IPS-20b (cell line): ENCODE results near the gene UBTF.

Experiments
- H3K27ac ChIP-seq: one replicate; pipeline ENCODE4 v1.5.1; 2013; ENCODE audit warnings: low read length
- H3K27me3 ChIP-seq: 2 replicates; pipeline ENCODE4 v1.6.1; 2013; ENCODE audit warnings: mild to moderate bottlenecking, low read length, inconsistent platforms; ENCODE audit not compliant: insufficient read depth
- H3K36me3 ChIP-seq: 2 replicates; pipeline ENCODE4 v1.6.1; 2013; ENCODE audit warnings: low read depth, mild to moderate bottlenecking, inconsistent platforms, low read length, moderate library complexity; ENCODE audit not compliant: insufficient read depth
- H3K4me1 ChIP-seq: 2 replicates; pipeline ENCODE4 v1.6.1; 2013; ENCODE audit warnings: mild to moderate bottlenecking, control low read depth, inconsistent platforms, low read length, moderate library complexity; ENCODE audit not compliant: insufficient read depth
- H3K4me3 ChIP-seq: 2 replicates; pipeline ENCODE4 v1.5.1; 2013; ENCODE audit warnings: mild to moderate bottlenecking, low read length, inconsistent platforms
- H3K9ac ChIP-seq: 2 replicates; pipeline ENCODE4 v1.6.1; 2013; ENCODE audit warnings: low read depth, mild to moderate bottlenecking, inconsistent platforms, low read length, moderate library complexity
- H3K9me3 ChIP-seq: 2 replicates; pipeline ENCODE4 v1.6.1; 2013; ENCODE audit warnings: mild to moderate bottlenecking, low read depth, low read length, inconsistent platforms; ENCODE audit not compliant: insufficient read depth

UBTF gene

DNA sequence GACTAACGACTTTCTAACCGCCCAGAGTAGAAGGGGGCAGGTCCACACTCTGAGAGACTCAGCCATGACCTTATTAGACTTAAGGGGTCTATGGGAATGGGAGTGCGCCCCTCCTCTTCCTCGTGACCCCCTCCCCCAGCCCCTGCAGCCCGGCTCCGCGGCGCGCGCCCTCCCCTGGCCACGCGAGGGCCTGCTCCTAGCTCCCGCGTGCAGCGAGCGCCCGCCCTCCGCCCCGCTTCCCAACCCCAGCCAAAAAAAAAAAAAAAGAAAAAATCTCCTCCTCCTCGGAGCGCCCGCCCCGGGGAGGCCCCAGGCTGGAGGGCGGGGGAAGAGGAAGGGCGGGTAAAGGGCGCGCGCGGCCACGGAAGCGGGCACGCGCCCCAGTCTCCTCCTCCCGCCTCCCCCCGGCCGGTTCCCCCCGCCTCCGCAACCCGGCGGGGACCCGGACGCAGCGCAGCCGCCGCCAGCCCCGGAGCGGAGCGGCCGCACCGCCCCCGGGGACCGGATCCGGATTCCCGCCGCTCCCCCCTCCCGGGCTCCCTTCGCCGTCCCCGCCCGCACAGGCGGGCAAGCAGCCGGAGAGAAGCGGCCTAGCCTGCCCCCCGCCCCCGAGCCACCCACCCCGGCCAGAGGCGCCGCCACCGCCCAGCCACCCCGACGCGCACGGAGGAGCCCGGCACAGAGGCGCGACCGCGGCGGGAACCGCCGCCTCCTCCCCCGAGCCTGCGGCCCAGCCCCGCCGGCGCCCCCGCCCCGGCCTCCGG lies 949 bp downstream of the UBTF start:
- no peaks in the 10 kb centered on the region for H3K9me3 ChIP-seq
- peak overlapping the region; percentile 20 for H3K27ac ChIP-seq
- peak overlapping the region; percentile 77 for H3K4me3 ChIP-seq
- peak overlapping the region; percentile 82 for H3K9ac ChIP-seq
- no peaks in the 10 kb centered on the region; the same call in 1 of the 2 replicates for H3K27me3 ChIP-seq
- peaks cover 41% of the 10 kb centered on the region for H3K36me3 ChIP-seq
- H3K4me1 ChIP-seq: peaks cover 6% of the 10 kb centered on the region

DNA sequence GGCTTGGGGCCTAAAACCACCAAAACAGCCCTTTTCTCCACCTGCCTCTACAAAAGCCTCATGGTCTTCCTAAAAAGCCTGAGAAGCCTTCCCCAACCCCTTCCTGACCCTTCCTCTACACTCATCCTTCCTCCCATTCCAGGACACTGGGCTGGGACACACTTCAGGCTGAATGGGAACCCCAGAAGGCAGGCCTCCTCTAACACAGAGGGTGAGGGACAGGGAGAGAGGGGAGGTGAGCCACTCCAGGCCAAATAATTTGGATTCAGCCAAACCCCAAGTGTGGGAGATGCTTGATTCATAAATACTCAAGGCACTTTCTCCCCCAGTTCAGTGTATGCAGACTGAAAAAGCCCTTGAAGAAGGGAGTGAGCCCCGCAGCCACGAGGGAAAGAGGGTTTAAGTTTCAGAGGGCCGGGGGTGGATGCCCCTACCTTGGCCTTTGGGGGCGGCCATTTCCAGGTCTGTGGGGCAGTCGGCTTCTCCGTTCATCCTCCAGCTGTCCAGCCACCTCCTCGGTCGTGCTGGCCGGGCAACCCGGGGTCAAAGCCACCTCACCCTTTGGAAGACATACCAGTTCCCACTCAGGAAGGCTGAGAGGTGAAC lies 1.6 kb downstream of the UBTF start:
- Histone ChIP-seq H3K36me3 (peaks cover 48% of the 10 kb centered on the region), H3K27me3 (no peaks in the 10 kb centered on the region), H3K4me1 (peaks cover 6% of the 10 kb centered on the region), H3K27ac (peak overlapping the region; percentile 20), H3K4me3 (peak overlapping the region; percentile 77), H3K9me3 (no peaks in the 10 kb centered on the region), H3K9ac (peak overlapping the region; percentile 82)

DNA sequence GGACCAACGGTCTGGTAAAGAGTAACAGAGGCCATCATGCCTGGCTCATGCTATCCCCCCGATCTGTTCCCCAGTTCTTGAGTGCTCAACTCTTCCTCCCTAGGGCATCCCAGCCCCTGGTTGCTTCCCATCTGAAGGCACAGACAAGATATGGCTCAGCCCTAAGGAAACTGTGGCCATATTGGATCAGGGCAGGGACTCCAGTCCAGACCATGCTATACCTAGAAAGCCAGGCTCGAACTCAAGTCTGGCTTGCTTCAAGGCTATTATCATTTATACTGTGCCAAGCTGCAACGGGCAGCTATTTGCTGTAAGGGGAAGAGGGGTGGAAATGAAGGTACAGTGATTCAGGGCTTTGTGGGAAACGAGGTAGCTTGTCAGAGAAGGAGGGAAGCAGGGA lies 2.8 kb downstream of the UBTF start:
- Histone ChIP-seq H3K27me3 (no peaks in the 10 kb centered on the region), H3K4me3 (no peak overlapping the region), H3K9me3 (no peaks in the 10 kb centered on the region), H3K27ac (no peak overlapping the region), H3K36me3 (peaks cover 55% of the 10 kb centered on the region), H3K9ac (no peak overlapping the region), H3K4me1 (peaks cover 6% of the 10 kb centered on the region)

DNA sequence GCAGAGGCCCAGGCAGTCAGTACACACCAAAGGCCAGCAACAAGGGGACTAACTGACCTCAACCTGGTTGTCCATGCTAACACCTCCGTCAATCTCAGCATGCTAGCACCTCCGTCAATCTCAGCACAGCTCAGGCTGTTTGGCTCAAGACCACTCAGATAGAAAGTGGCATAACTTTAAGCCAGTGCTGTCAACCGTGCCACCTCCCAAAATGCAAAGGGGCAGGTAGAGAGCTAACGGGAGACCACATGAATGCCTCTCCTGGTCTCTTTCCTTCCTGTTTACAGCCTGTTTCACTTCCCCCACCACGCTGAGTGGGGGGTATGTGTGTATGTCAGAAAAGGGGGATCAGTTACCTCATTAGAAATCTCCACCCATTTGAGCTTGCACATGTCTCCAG lies 3.3 kb downstream of the UBTF start:
- H3K4me3 ChIP-seq: no peak overlapping the region
- no peaks in the 10 kb centered on the region for H3K27me3 ChIP-seq
- H3K27ac ChIP-seq: no peak overlapping the region
- peaks cover 60% of the 10 kb centered on the region for H3K36me3 ChIP-seq
- H3K9ac ChIP-seq: no peak overlapping the region
- no peaks in the 10 kb centered on the region for H3K9me3 ChIP-seq
- peaks cover 6% of the 10 kb centered on the region for H3K4me1 ChIP-seq

DNA sequence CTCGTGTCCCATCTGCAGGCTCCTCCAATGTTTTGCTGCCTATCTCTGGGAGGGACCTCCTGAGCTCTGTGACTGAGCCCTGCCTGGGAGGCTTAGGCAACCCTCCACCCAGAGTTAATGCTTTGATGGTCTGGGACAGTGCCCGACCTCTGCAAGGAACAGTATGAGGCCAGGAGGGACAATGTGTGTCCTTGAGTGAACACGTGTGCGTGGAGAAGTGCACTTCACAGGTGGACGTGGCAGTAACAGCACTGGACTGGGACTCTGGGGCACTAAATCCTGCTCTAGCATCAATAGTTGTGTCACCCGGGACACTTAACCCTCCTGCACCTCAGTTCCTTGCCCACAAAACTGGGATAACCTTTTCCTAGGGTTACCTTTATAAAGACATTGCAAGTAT lies 4.6 kb downstream of the UBTF start:
- no peak overlapping the region for H3K9ac ChIP-seq
- peaks cover 9% of the 10 kb centered on the region for H3K4me1 ChIP-seq
- no peak overlapping the region for H3K4me3 ChIP-seq
- H3K27me3 ChIP-seq: no peaks in the 10 kb centered on the region
- no peaks in the 10 kb centered on the region for H3K9me3 ChIP-seq
- H3K36me3 ChIP-seq: peaks cover 67% of the 10 kb centered on the region
- no peak overlapping the region for H3K27ac ChIP-seq

DNA sequence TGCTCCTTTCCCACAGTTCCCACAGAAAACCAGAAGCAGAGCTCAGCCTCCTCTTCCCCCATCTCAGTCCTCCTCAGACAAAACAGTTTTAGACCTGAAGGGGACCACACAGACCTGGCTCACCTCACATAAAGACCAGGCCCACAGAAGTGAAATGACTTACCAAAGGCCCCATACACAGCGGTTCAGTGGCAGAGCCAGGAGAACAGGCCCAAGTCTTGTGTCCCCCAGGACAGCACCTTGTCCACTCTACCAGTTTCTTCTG lies 5.3 kb downstream of the UBTF start:
- Histone ChIP-seq H3K4me1 (peaks cover 9% of the 10 kb centered on the region), H3K27me3 (no peaks in the 10 kb centered on the region), H3K36me3 (peaks cover 75% of the 10 kb centered on the region), H3K9me3 (no peaks in the 10 kb centered on the region), H3K9ac (no peak overlapping the region), H3K27ac (no peak overlapping the region), H3K4me3 (no peak overlapping the region)

DNA sequence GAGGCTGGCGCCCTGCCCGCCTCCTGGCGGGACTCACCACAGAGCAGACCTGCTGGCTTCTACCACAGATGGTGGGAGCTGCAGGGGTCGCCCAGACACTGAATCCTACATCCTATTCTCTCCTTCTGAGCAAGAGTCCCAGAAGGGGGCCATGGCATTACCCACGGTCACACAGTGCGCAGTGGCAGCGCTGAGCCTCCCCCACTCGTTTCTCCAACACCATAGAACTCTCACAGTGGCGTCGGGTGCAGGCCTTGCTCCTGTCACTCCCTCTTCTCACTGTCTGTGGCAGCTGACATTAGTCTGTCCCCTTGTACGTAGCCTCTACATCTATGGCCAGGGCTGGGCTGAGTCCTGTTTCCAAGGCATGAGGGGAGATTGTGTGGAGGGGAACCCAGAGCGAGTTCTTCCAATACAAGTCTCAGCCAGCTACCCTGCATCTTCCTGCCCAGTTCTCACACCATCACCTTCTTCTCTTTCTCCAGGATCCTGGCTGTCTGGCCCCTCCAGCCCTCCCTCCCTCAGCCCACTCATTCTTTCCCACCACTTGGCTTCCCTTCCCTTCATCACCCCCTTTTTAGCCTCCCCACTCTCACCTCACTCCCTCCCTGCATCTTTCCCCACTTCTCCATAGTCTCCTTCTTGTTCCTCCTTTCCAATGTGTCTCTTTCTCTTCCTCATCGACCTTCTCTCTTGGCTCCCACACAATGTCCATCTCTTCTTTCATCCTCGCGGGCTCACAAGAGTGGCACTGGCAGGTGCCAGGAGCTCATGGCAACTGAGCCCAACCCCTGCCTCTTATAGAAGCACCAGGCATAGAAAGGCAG lies 5.9 kb downstream of the UBTF start:
- Histone ChIP-seq H3K4me1 (peaks cover 9% of the 10 kb centered on the region), H3K9me3 (no peaks in the 10 kb centered on the region), H3K36me3 (peaks cover 80% of the 10 kb centered on the region), H3K9ac (no peak overlapping the region), H3K27ac (no peak overlapping the region), H3K4me3 (no peak overlapping the region), H3K27me3 (no peaks in the 10 kb centered on the region)

DNA sequence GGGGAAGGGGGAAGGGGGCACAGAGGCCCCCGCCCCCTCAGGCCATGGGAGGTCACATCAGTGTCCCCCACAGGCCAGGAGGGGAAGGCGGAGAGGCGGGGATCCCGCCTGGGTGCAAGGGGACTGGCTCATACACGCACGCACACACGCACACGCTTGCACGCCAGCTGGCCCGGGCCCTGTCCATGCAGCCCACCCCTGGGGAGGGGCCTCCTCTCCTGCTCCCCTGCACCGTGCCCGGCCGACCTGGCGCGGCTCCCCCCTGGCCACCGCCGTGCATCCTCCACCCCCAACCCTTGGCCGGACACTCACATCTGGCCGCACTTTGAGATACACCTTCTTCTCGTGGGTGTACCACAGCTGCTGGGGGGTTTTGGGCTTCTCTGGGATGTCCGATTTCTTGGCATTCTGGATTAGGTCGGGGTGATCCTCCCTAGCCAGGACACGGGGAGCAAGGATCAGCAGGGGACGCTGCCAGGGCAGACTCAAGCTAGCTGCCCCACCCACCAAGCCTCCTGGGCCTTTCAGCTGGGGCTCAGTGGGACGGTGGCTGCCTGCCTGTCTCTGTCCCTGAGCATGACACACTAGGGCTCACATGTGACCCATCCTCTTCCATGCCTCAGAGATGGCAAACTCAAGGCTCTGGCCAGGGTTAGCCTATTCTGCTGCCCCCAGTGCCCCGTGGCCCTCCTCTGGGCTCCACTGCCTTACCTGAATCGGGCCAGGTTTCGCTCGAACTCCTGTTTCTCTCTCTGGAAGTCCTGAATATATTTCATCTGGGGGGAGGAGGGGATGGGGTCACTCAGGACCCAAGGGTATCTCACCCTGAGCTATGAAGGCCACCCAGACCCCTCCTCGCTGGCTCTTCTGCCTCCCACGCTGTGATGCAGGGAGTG lies 6.7 kb downstream of the UBTF start:
- Histone ChIP-seq H3K27me3 (no peaks in the 10 kb centered on the region), H3K9me3 (no peaks in the 10 kb centered on the region), H3K4me1 (peaks cover 7% of the 10 kb centered on the region), H3K4me3 (no peak overlapping the region), H3K27ac (no peak overlapping the region), H3K36me3 (peaks cover 89% of the 10 kb centered on the region), H3K9ac (no peak overlapping the region)

DNA sequence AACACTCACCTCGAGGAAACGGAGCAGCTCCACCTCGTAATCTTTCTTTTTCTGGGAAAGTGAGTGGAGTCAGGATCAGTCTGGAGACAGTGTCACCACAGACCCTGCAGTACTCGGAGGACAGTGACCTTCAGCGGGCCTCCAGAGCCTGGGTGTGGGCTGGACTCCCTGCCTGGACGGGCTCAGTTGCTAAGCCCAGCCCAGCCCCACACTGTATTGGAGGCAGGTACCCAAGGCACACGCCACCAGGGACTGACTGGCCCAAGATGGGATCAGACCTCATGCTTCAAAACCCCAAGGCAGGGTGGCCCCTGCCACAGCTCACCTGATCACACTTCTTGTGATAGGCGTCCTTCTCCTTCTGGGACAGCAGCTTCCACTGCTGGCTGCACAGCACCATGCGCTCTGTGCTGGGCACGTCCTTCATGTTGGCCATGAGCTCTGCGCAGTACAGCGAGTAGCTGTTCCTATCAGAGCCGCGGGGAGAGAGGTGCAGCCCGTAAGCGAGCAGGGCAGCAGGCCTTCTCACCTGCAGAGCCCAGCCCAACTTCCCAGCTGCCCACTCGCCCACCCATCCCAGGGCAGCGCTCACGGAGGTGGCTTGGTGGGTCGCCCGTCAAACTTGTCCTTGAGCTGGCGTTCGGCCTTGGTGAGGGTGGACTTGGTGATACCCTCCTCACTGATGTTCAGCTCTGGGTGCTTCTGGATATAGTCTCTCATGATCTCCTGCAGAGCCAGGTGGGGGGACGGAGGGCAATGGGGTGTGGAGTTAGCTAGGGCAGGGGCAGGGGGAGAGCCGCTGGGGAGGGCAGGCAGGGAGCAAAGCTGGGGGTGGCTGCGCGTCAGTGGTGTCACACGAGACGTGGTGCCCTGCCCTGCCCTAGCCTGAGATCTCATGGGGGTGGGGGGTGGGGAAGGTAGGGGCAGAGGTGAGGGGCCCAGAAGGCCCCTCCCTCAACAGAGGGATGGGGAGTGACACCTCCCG lies 7.9 kb downstream of the UBTF start:
- Histone ChIP-seq H3K27me3 (no peaks in the 10 kb centered on the region), H3K9ac (no peak overlapping the region; the same call in 1 of the 2 replicates), H3K36me3 (peaks cover 90% of the 10 kb centered on the region), H3K4me3 (no peak overlapping the region), H3K4me1 (peaks cover 3% of the 10 kb centered on the region; the same call in 1 of the 2 replicates), H3K27ac (no peak overlapping the region), H3K9me3 (no peaks in the 10 kb centered on the region)

DNA sequence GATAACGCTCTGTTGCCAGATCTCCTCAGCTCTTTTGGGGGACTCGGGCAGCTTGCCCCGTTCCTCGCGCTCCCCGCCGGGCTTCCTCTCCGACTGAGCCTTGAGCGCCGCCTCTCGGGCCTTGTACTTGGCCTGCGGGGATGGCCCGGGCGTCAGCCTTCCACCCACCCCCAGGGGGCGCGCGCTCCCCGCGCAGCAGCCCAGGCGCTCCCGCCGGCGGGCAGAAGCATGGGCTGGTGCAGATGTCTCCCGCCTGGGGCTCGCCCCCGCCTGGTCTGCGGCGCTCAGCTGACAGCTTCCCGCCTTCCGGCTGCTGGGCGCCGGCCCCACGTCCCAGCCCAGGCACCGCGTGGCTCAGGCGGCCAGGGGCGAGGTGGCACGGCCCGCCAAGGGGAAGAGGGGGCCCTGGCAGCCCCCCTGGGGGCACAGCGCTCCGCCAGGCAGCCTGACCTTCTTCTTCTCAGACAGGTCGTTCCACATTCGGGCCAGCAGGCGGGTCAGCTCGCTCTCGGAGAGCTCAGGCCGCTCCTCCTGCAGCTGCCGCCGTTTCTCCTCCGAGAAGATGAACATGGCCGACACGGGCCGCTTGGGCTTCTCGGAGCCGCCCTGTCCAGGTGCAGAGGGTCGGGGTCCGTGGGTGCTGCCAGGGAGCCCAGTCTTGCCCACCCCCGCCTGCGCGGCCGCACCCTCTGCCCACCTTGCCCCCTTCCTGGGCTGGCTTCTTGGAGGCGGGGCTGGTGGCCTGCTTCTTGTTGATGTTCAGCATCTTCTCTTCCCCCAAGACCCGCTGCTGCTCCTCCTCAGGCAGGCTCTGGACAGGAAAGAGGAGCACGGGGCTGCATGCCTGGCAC lies 8.9 kb downstream of the UBTF start:
- H3K9ac ChIP-seq: peak overlapping the region; percentile 45; the same call in 1 of the 2 replicates

More for the DNA sequence above, 8.9 kb downstream of the UBTF start:
- Histone ChIP-seq H3K4me3 (no peak overlapping the region; the same call in 1 of the 2 replicates), H3K27ac (peak overlapping the region; percentile 17), H3K36me3 (peaks cover 86% of the 10 kb centered on the region), H3K4me1 (peaks cover 3% of the 10 kb centered on the region; the same call in 1 of the 2 replicates), H3K9me3 (no peaks in the 10 kb centered on the region), H3K27me3 (no peaks in the 10 kb centered on the region)
